Activated T-cell treated with anti-CD3 and anti-CD28 coated beads, Interleukin-2, amount 50 U/mL, for 48 hours (primary cell): ENCODE results near the gene ST3GAL4.
"Not testable (repeated sequence)": the region's sequence is repeated elsewhere in the genome, so short reads cannot be mapped to it uniquely, and the experiment has no call there.

Source experiments
- DNase-seq, 2 experiments: peaks; one replicate each; pipeline ENCODE4 v3.0.0-alpha.2; 2020

ST3GAL4 gene

GRCh38 chr11:126355324-126355925 is at the start of gene ST3GAL4:
Gene ST3GAL4 (plus strand): TSS chr11:126355686. CDS start chr11:126406156, 50,470 bp downstream.
- peak; percentile 82 to 86 for DNase-seq

- DNase-seq, result peak in 1 of 2 experiments; percentile 25
Measured at GRCh38 chr11:126305699-126306098, 49.8 kb upstream of the ST3GAL4 start.

- no peak for DNase-seq
Measured at GRCh38 chr11:126307706-126308105, 47.8 kb upstream of the ST3GAL4 start.

GRCh38 chr11:126308271-126308671 is 47.2 kb upstream of the ST3GAL4 start:
- DNase-seq, result no peak

GRCh38 chr11:126308771-126309170 is 46.7 kb upstream of the ST3GAL4 start:
- DNase-seq, result not testable (repeated sequence)

GRCh38 chr11:126310200-126310991 is 45.1 kb upstream of the ST3GAL4 start:
- peak; percentile 73 to 75 for DNase-seq

GRCh38 chr11:126310992-126311310 is 44.5 kb upstream of the ST3GAL4 start:
- no peak for DNase-seq

- no peak for DNase-seq
Measured at GRCh38 chr11:126311401-126312291, 43.8 kb upstream of the ST3GAL4 start.

GRCh38 chr11:126312961-126313360 is 42.5 kb upstream of the ST3GAL4 start:
- no peak for DNase-seq

GRCh38 chr11:126313826-126314225 is 41.7 kb upstream of the ST3GAL4 start:
- DNase-seq, result no peak

- no peak for DNase-seq
Measured at GRCh38 chr11:126317432-126317755, 38.1 kb upstream of the ST3GAL4 start.

GRCh38 chr11:126317756-126318573 is 37.5 kb upstream of the ST3GAL4 start:
- peak; percentile 44 to 50 for DNase-seq

GRCh38 chr11:126318574-126319373 is 36.7 kb upstream of the ST3GAL4 start:
- peak; percentile 38 to 46 for DNase-seq

GRCh38 chr11:126319374-126319740 is 36.1 kb upstream of the ST3GAL4 start:
- DNase-seq, result no peak

- no peak for DNase-seq
Measured at GRCh38 chr11:126322996-126323395, 32.5 kb upstream of the ST3GAL4 start.

GRCh38 chr11:126327281-126328000 is 28.0 kb upstream of the ST3GAL4 start:
- no peak for DNase-seq

- no peak for DNase-seq
Measured at GRCh38 chr11:126328001-126328390, 27.5 kb upstream of the ST3GAL4 start.

GRCh38 chr11:126328444-126328843 is 27.0 kb upstream of the ST3GAL4 start:
- DNase-seq, result no peak

- DNase-seq, result no peak
Measured at GRCh38 chr11:126328938-126329643, 26.4 kb upstream of the ST3GAL4 start.

GRCh38 chr11:126329644-126330211 is 25.8 kb upstream of the ST3GAL4 start:
- peak in 1 of 2 experiments; percentile 32 for DNase-seq
